Measurements from ENCODE around the gene GATA2.

Gene GATA2

GRCh38 chr3:128487538-128487812 is 5.5 kb downstream of the GATA2 start:
- no peak for DNase-seq

- DNase-seq = no peak
Observed at GRCh38 chr3:128486681-128487537, 6.1 kb downstream of the GATA2 start.

- DNase-seq = no peak
Observed at GRCh38 chr3:128486205-128486628, 6.8 kb downstream of the GATA2 start.

- no peak for DNase-seq
Observed at GRCh38 chr3:128485282-128486204, 7.5 kb downstream of the GATA2 start.

- no peak for DNase-seq
Observed at GRCh38 chr3:128484404-128485281, 8.4 kb downstream of the GATA2 start.

GRCh38 chr3:128483657-128484403 is 9.2 kb downstream of the GATA2 start:
- no peak for DNase-seq

- no peak for DNase-seq
Observed at GRCh38 chr3:128482666-128483656, 10.0 kb downstream of the GATA2 start.

GRCh38 chr3:128482175-128482574 is 10.8 kb downstream of the GATA2 start:
- DNase-seq = no peak

GRCh38 chr3:128481438-128481942 is 11.5 kb downstream of the GATA2 start:
- no peak for DNase-seq

- DNase-seq = no peak
Observed at GRCh38 chr3:128480717-128481437, 12.1 kb downstream of the GATA2 start.

GRCh38 chr3:128480278-128480677 is 12.7 kb downstream of the GATA2 start:
- no peak for DNase-seq

GRCh38 chr3:128479558-128480086 is 13.4 kb downstream of the GATA2 start:
- no peak for DNase-seq

- DNase-seq = no peak
Observed at GRCh38 chr3:128478576-128479506, 14.2 kb downstream of the GATA2 start.

- DNase-seq = no peak
Observed at GRCh38 chr3:128476659-128477058, 16.3 kb downstream of the GATA2 start.

GRCh38 chr3:128475355-128475754 is 17.6 kb downstream of the GATA2 start:
- no peak for DNase-seq

GRCh38 chr3:128473737-128474136 is 19.3 kb downstream of the GATA2 start:
- DNase-seq = no peak

- no peak for DNase-seq
Observed at GRCh38 chr3:128473180-128473519, 19.9 kb downstream of the GATA2 start.

- DNase-seq = no peak
Observed at GRCh38 chr3:128472449-128473179, 20.4 kb downstream of the GATA2 start.

Measured in stimulated activated CD4-positive, alpha-beta T cell treated with anti-CD3 and anti-CD28 coated beads, Interleukin-15, amount 100 ng/mL, for 24 hours (primary cell).